B cell (primary cell): ENCODE results near the gene SPRY1.

Experiments used
- EZH2 ChIP-seq: IDR thresholded peaks from 2 replicates; pipeline ENCODE4 v1.6.1; 2012; ENCODE audit warnings: borderline replicate concordance, low read depth, mild to moderate bottlenecking, moderate library complexity, low read length; ENCODE audit not compliant: insufficient read depth, poor library complexity, severe bottlenecking
- TF ChIP-seq, protein P1 (sequence below): fragments of 200-600 bp; IDR thresholded peaks from one replicate; pipeline ENCODE4 v1.8.0; 2022; ENCODE audit warnings: antibody characterized with exemption, mild to moderate bottlenecking

- TF ChIP-seq, protein P1, sequence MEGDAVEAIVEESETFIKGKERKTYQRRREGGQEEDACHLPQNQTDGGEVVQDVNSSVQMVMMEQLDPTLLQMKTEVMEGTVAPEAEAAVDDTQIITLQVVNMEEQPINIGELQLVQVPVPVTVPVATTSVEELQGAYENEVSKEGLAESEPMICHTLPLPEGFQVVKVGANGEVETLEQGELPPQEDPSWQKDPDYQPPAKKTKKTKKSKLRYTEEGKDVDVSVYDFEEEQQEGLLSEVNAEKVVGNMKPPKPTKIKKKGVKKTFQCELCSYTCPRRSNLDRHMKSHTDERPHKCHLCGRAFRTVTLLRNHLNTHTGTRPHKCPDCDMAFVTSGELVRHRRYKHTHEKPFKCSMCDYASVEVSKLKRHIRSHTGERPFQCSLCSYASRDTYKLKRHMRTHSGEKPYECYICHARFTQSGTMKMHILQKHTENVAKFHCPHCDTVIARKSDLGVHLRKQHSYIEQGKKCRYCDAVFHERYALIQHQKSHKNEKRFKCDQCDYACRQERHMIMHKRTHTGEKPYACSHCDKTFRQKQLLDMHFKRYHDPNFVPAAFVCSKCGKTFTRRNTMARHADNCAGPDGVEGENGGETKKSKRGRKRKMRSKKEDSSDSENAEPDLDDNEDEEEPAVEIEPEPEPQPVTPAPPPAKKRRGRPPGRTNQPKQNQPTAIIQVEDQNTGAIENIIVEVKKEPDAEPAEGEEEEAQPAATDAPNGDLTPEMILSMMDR = no peak
- no peak for TF ChIP-seq EZH2
These were observed 35.3 kb upstream of the SPRY1 start for GRCh38 chr4:123361195-123361861.
